DND-41 (cell line): ENCODE data around the gene HOMER3.

Experiments
- CTCF ChIP-seq: IDR thresholded peaks from 2 replicates; pipeline ENCODE4 v1.5.1; 2012; ENCODE audit warnings: borderline replicate concordance, low read length, moderate library complexity, mild to moderate bottlenecking; ENCODE audit not compliant: poor library complexity, severe bottlenecking; ENCODE audit errors: extremely low read depth
- EZH2 ChIP-seq: IDR thresholded peaks from 3 replicates; pipeline ENCODE4 v1.6.1; 2012; ENCODE audit warnings: borderline replicate concordance, low read depth, mild to moderate bottlenecking, moderate library complexity, low read length, inconsistent platforms; ENCODE audit not compliant: severe bottlenecking

GRCh38 chr19:18984251-18984650 lies 43.2 kb upstream of the HOMER3 start:
- TF ChIP-seq EZH2 (no peak), CTCF (no peak)
